ENCODE data around the gene ANXA3. TPM values are rescaled to one million over a fixed set of nuclear protein-coding genes. Genes with fewer than 3 reads are reported as not detected.
A peak's percentile ranks its signal among the peaks of the same experiment; 100 is the strongest.

ANXA3 gene
- total RNA-seq, 1 experiment from 2014 or later, result 30.7 TPM

DNA sequence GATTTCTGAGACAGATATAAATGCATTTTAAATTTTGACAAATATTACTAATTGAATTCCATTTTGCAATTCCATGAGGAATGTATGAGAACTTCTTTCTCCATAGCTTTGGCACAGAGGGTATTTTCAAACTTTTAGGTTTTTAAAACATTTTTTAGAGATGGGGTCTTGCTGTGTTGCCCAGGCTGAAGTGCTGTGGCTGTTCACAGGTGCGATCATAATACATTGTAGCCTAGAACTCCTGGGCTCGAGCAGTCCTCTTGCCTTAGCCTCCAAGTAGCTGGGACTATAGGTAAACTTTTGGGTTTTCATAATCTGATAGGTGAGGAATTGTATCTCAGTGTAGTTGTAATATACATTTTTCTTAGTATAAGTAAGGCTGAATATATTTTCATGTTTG, 53.4 kb downstream of the ANXA3 start:
- Histone ChIP-seq H3K27me3 (ENCODE audit: control insufficient read depth, insufficient read depth, low read length) (no peaks in the 10 kb centered on the region), H3K4me3 (ENCODE audit: insufficient read depth, low read depth, low read length) (no peak overlapping the region), H3K36me3 (replicated peaks; ENCODE audit: control insufficient read depth, insufficient read depth, low read length) (no peaks in the 10 kb centered on the region)
- no peak for DNase-seq

DNA sequence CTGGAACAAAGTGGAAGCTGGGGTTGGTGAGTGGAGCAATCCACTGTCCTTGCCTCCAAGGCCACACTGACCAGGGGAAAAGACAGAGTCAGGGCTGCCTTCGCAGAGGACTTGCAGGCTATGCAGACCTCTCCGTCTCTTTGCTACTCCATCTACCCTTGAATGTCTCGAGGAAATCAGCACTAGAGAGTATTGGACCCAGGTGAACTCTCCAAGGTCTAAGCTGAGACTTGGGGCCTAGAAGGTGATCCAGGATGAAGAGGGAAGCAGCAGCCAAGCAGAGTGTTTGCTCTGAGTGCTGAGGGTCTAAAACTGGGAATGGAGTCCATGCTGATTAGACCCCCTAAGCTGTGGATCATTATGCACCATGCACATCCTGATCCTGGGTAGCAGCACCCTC, 54.5 kb downstream of the ANXA3 start:
- H3K4me3 ChIP-seq (ENCODE audit: insufficient read depth, low read depth, low read length), result no peak overlapping the region
- DNase-seq, result no peak
- H3K27me3 ChIP-seq (ENCODE audit: control insufficient read depth, insufficient read depth, low read length), result no peaks in the 10 kb centered on the region
- no peaks in the 10 kb centered on the region for H3K36me3 ChIP-seq (replicated peaks; ENCODE audit: control insufficient read depth, insufficient read depth, low read length)

DNA sequence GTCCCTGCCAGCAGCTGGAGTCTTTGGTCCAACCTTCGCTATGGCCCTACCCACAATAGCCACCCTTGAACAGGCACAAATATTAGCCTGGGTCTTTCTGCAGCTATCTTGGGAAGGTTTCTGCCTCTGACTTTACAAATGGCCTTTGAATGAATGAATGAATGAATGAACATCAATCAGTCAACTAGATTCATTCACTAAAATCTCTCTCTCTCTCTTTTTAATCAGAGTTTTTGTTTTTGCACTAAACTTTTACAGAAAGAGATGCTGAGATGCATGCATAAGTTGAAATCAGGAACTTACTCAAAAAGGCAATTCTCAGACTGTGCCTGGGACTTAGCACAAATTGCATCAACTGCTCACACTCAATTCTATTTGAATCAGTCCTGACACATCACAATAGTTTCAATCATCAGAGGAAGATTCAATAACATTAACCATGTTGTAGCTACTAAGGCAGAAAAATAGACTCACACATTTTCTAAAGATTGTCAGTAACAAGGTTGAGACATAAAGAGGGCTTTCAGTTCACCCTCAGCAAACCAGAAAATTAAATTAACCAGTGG, 55.0 kb downstream of the ANXA3 start:
- Histone ChIP-seq H3K4me3 (ENCODE audit: insufficient read depth, low read depth, low read length) (no peak overlapping the region), H3K27me3 (ENCODE audit: control insufficient read depth, insufficient read depth, low read length) (no peaks in the 10 kb centered on the region), H3K36me3 (replicated peaks; ENCODE audit: control insufficient read depth, insufficient read depth, low read length) (no peaks in the 10 kb centered on the region)
- no peak for DNase-seq

GRCh38 chr4:78608684-78609083, 57.1 kb downstream of the ANXA3 start:
- no peak overlapping the region for H3K4me3 ChIP-seq (ENCODE audit: insufficient read depth, low read depth, low read length)
- no peaks in the 10 kb centered on the region for H3K36me3 ChIP-seq (replicated peaks; ENCODE audit: control insufficient read depth, insufficient read depth, low read length)
- H3K27me3 ChIP-seq (ENCODE audit: control insufficient read depth, insufficient read depth, low read length), result no peaks in the 10 kb centered on the region
- DNase-seq, result no peak

DNA sequence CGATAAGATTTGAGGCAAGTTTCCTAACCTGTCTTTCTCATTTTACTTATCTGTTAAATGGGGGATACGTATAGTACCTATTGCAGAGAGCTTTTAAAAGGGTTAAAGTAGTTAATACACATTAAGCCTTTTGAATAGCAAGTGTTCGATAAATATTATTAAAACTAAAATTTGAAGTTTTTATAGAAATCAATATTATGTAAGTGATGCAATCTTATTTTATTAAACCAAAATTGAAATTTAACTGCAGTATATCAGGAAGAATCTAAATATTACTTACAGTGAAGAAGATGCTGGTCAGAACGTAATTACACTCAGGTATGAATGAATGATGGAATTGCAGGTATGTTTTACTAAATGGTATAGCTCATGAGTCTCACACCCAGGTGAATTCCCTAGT, 58.0 kb downstream of the ANXA3 start:
- Histone ChIP-seq H3K4me3 (ENCODE audit: insufficient read depth, low read depth, low read length) (no peak overlapping the region), H3K36me3 (replicated peaks; ENCODE audit: control insufficient read depth, insufficient read depth, low read length) (no peaks in the 10 kb centered on the region), H3K27me3 (ENCODE audit: control insufficient read depth, insufficient read depth, low read length) (no peaks in the 10 kb centered on the region)
- DNase-seq, result no peak

DNA sequence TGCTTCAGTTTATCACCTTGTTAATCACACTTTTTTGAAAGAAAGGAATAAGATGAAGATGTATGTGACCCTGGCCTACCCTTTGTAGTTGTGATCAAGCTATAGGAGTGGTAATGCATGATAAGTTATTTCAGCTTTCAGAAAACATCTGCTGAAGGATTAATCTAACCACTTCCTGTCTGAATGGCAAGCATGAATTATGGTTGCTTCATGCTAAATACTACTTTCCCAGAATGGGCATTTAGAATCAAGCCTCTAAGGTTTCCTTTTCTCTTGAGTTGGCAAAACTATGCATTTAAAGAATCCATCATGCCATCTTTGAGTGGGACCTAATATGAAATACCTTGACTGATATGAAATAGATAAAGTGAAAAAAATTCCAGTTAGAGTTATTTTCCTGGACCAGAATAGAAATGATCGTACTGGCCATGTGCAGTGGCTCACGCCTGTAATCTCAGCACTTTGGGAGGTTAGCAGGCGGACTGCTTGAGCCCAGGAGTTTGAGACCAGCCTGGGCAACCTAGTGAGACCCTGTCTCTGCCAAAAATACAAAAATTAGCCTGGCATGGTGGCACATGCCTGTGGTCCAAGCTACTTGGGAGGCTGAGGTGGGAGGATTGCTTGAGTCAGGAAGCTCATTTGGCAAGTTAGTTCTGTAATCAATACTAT, 59.1 kb downstream of the ANXA3 start:
- no peaks in the 10 kb centered on the region for H3K36me3 ChIP-seq (replicated peaks; ENCODE audit: control insufficient read depth, insufficient read depth, low read length)
- DNase-seq, result no peak
- no peak overlapping the region for H3K4me3 ChIP-seq (ENCODE audit: insufficient read depth, low read depth, low read length)
- no peaks in the 10 kb centered on the region for H3K27me3 ChIP-seq (ENCODE audit: control insufficient read depth, insufficient read depth, low read length)

DNA sequence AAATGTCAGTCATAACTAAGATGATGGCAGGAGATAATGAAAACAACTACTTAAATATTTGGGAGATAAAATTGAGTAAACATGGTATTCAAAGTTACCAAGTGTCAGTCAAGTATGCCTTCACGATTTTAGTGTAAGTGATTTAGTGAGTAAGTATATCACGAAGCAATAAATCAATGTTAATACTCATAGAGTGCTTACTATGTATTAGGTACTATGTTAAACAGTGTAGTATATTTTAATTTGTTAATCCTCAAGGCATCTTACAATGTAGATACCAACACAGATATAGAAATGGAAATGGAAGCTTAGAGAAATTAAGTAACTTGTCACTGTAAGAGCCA, 59.6 kb downstream of the ANXA3 start:
- Histone ChIP-seq H3K27me3 (ENCODE audit: control insufficient read depth, insufficient read depth, low read length) (no peaks in the 10 kb centered on the region), H3K4me3 (ENCODE audit: insufficient read depth, low read depth, low read length) (no peak overlapping the region), H3K36me3 (replicated peaks; ENCODE audit: control insufficient read depth, insufficient read depth, low read length) (no peaks in the 10 kb centered on the region)
- no peak for DNase-seq

GRCh38 chr4:78612398-78613178, 61.0 kb downstream of the ANXA3 start:
- H3K27me3 ChIP-seq (ENCODE audit: control insufficient read depth, insufficient read depth, low read length), result no peaks in the 10 kb centered on the region
- H3K36me3 ChIP-seq (replicated peaks; ENCODE audit: control insufficient read depth, insufficient read depth, low read length), result no peaks in the 10 kb centered on the region
- peak; percentile 4 for DNase-seq
- no peak overlapping the region for H3K4me3 ChIP-seq (ENCODE audit: insufficient read depth, low read depth, low read length)

- H3K36me3 ChIP-seq (replicated peaks; ENCODE audit: control insufficient read depth, insufficient read depth, low read length), result no peaks in the 10 kb centered on the region
- H3K27me3 ChIP-seq (ENCODE audit: control insufficient read depth, insufficient read depth, low read length), result no peaks in the 10 kb centered on the region
- H3K4me3 ChIP-seq (ENCODE audit: insufficient read depth, low read depth, low read length), result no peak overlapping the region
- no peak for DNase-seq
Observed at GRCh38 chr4:78613522-78614321, 62.2 kb downstream of the ANXA3 start.

DNA sequence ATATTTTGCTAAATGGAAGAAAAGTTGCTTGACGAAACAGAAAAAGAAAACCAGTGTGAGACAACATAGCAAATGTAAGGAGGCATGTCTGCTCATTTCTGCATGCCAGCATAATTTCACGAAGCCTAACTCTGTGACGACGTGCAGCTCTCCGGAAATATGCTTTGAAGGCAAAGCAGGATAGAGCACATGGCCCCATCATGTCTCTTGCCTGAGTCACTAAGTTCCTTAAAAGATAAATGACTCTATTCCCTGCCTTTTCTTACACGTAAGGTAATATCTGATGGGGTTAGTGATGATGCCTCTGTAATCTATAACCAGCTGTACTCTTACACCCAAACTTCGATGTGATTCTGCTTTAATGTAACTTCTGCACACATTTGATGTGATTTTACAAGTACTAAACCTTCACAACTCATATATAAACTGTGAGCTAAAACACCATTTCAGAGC, 64.5 kb downstream of the ANXA3 start:
- H3K4me3 ChIP-seq (ENCODE audit: insufficient read depth, low read depth, low read length), result no peak overlapping the region
- no peaks in the 10 kb centered on the region for H3K27me3 ChIP-seq (ENCODE audit: control insufficient read depth, insufficient read depth, low read length)
- no peaks in the 10 kb centered on the region for H3K36me3 ChIP-seq (replicated peaks; ENCODE audit: control insufficient read depth, insufficient read depth, low read length)
- DNase-seq, result no peak

DNA sequence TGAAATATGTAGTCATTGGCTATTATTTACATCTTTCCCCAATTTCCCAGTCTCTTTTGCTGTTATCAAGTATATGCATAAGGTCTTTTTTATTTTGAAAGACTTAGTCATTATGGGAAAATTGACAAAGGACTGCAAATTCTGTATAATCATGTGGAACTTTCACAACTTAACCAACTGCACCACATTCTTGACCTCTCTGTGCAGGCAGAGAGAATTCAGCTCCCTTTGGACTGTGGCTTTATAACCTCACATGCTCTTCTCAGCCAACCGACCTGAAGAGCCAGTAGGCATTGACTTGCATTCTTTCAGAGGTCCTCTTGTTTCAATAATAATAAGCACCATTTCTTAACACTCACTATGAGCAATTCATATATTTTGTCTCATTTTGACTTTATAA, 66.9 kb downstream of the ANXA3 start:
- no peaks in the 10 kb centered on the region for H3K36me3 ChIP-seq (replicated peaks; ENCODE audit: control insufficient read depth, insufficient read depth, low read length)
- no peak for DNase-seq
- no peaks in the 10 kb centered on the region for H3K27me3 ChIP-seq (ENCODE audit: control insufficient read depth, insufficient read depth, low read length)
- H3K4me3 ChIP-seq (ENCODE audit: insufficient read depth, low read depth, low read length), result no peak overlapping the region

DNA sequence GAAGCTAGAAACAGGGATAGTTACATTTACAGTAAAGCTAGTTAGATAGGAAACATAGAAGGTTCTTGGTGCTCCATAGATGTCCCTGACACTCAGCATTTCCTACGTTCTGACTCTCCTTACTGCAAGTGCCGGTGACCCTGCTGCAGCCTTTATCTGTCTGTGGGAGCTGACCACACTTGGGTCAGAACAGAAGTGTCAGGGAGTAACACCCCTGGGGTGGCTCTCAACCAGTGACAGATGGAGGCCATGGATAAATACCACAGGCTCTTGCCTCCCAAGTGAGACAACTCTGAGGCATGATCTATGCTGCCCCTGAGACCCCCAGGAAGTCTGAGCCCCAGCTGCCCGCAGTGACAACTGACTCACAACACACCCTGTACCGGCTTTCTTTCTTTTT, 69.8 kb downstream of the ANXA3 start:
- H3K36me3 ChIP-seq (replicated peaks; ENCODE audit: control insufficient read depth, insufficient read depth, low read length), result no peaks in the 10 kb centered on the region
- no peak for DNase-seq
- H3K27me3 ChIP-seq (ENCODE audit: control insufficient read depth, insufficient read depth, low read length), result no peaks in the 10 kb centered on the region
- H3K4me3 ChIP-seq (ENCODE audit: insufficient read depth, low read depth, low read length), result no peak overlapping the region

DNA sequence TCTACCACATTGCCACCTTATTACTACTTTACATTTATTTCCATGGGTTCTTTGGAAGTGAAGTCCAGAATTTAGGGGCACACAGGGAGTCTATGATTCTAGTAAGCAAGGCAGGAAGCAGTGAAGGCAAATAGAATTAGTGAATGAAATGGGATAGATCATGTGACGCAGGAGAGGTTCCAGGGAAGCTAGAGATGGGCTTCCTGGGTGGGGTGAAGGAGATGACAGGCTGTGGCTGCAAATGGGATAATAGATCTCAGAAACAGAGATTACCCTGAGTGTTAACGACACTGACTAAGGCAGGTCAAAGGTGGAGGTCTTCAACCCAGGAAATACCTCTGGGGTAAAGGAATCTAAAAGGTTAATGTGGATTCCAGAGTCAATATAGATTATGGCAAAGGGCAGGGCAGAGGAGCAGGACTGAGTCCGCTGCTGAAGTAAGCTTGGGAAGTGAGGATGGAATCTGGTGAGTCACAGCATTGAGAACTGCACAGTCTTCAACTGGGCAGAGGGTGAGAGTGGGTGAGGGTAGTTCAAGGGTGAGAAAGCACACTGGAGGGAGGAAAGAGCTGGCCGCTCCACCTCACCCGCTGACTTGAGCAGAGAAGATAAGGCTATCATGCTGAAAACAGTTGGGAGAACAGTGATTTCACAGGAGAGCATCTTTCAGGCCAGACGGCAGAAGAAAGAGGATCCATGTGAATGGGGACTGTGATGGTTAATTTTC, 70.8 kb downstream of the ANXA3 start:
- Histone ChIP-seq H3K36me3 (replicated peaks; ENCODE audit: control insufficient read depth, insufficient read depth, low read length) (no peaks in the 10 kb centered on the region), H3K4me3 (ENCODE audit: insufficient read depth, low read depth, low read length) (no peak overlapping the region), H3K27me3 (ENCODE audit: control insufficient read depth, insufficient read depth, low read length) (no peaks in the 10 kb centered on the region)
- no peak for DNase-seq

DNA sequence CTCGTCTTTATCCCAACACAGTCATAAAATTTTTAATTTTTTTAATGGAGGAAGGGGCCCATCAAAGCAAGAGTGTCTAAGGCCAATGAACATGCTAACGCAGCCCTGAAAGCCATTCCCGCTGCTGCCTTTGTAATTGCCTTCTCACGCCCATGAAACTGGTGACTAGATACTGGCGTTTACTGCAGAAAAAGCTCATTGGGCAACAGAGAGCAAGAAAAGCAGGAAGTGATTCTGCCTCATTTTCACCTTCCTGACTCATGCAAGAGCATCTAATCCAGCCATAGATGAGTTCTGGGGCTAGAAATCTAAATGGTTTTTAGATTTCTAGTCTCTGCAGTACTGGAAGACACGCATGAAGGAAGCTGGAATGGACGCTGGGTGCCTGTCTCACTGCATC, 72.5 kb downstream of the ANXA3 start:
- no peak for DNase-seq
- H3K4me3 ChIP-seq (ENCODE audit: insufficient read depth, low read depth, low read length), result no peak overlapping the region
- no peaks in the 10 kb centered on the region for H3K36me3 ChIP-seq (replicated peaks; ENCODE audit: control insufficient read depth, insufficient read depth, low read length)
- H3K27me3 ChIP-seq (ENCODE audit: control insufficient read depth, insufficient read depth, low read length), result no peaks in the 10 kb centered on the region

Data from H7 (cell line).